Stimulated activated CD4-positive, alpha-beta T cell treated with anti-CD3 and anti-CD28 coated beads, Interleukin-15, amount 100 ng/mL, for 24 hours (primary cell): ENCODE measurements around the gene EXD3.
"Not testable (repeated sequence)": the region's sequence is repeated elsewhere in the genome, so short reads cannot be mapped to it uniquely, and the experiment has no call there.

Experiments
- DNase-seq: peaks from one replicate; pipeline ENCODE4 v3.0.0-alpha.2; 2020

The EXD3 gene

GRCh38 chr9:137390553-137391410 lies 32.2 kb downstream of the EXD3 start:
- no peak for DNase-seq

GRCh38 chr9:137389428-137389746 lies 33.6 kb downstream of the EXD3 start:
- DNase-seq = no peak

GRCh38 chr9:137388589-137389427 lies 34.2 kb downstream of the EXD3 start:
- DNase-seq = no peak

- DNase-seq = no peak
Observed at GRCh38 chr9:137387891-137388560, 34.9 kb downstream of the EXD3 start.

GRCh38 chr9:137387114-137387890 lies 35.7 kb downstream of the EXD3 start:
- DNase-seq = peak; percentile 39

- not testable (repeated sequence) for DNase-seq
Observed at GRCh38 chr9:137386507-137387113, 36.4 kb downstream of the EXD3 start.

- no peak for DNase-seq
Observed at GRCh38 chr9:137385061-137385655, 37.8 kb downstream of the EXD3 start.

GRCh38 chr9:137383784-137384756 lies 38.9 kb downstream of the EXD3 start:
- DNase-seq = no peak

GRCh38 chr9:137383081-137383783 lies 39.7 kb downstream of the EXD3 start:
- no peak for DNase-seq

GRCh38 chr9:137382444-137383080 lies 40.4 kb downstream of the EXD3 start:
- DNase-seq = no peak

GRCh38 chr9:137381501-137382443 lies 41.2 kb downstream of the EXD3 start:
- no peak for DNase-seq

- no peak for DNase-seq
Observed at GRCh38 chr9:137380606-137381005, 42.4 kb downstream of the EXD3 start.

GRCh38 chr9:137380171-137380570 lies 42.8 kb downstream of the EXD3 start:
- DNase-seq = no peak

- DNase-seq = no peak
Observed at GRCh38 chr9:137379761-137380161, 43.2 kb downstream of the EXD3 start.

GRCh38 chr9:137378688-137379410 lies 44.1 kb downstream of the EXD3 start:
- DNase-seq = not testable (repeated sequence)

- DNase-seq = no peak
Observed at GRCh38 chr9:137376386-137376785, 46.6 kb downstream of the EXD3 start.

- DNase-seq = no peak
Observed at GRCh38 chr9:137375321-137376058, 47.5 kb downstream of the EXD3 start.
